Measurements from ENCODE around the gene CXCL1.

DNA sequence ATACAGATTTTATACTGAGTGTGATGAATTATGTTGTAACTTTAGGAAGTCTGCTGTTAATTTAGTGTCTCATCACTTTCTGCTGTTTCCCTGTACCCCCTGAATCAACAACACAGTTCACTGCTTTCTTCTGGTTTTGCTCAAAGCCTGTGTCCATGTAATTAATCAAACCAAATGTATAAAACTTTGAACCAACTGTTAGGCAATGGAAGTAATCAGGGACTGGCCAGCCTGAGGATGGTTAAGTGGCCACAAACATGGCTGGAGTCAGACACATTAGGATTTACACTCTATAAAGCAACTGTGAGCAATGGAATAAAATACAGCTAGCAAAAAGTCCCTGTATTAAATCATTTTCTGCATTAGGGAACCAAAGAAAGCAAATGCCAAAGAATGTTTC, 42.6 kb downstream of the CXCL1 start:
- TF ChIP-seq CTCF (IDR thresholded peaks at IDR 0.05) (no peak), POLR2A (IDR thresholded peaks at IDR 0.05) (no peak)

Data from adrenal gland (tissue), 5 donors.